Stimulated activated CD4-positive, alpha-beta T cell treated with anti-CD3 and anti-CD28 coated beads, Interleukin-15, amount 100 ng/mL, for 48 hours (primary cell): ENCODE data around the gene NIN.

Experiments
- DNase-seq, 2 donors: peaks; one replicate each; pipeline ENCODE4 v3.0.0-alpha.2; 2020; ENCODE audit warnings: low read depth in 2 of 2

Gene NIN

DNA sequence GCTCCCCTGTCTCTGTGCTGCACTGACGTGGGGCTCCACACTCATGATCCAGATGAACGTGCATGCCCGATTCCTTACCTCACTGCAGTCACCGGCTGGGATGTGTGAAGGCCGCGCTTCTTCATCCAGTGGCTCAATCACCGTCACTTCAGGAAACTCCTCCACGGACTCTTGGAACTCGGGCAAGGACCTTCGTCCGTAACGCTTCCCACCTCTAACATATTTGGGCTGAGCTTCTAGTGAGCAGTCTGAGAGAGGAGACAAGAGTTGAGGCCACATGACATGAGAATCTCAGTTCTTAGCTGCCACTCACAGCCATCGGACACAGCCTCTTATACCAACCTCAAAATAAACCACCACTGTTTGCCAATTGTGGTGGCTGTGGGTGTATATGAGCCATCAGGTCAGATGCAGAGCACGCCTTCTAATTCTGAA lies 38.3 kb downstream of the NIN start:
- no peak for DNase-seq

DNA sequence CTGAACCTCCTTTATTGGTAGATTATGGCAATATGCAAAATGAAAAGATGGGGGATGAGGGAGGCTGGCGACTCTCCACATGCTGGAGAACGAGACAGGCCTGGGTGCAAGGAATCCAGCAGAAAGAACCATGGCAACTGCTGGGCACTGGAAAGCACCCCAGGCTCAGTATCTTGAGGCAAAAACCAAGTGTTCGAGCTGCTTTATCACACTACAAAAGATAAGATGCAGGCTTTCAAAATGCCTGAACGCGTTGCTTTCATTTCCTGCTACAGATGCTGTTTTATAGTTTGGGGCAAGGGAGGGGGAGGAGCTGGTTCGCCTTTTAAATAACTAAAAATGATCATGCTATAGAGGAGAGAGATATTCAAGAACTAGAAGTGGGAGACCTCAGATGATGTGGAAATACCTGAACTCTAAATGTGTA lies 38.9 kb downstream of the NIN start:
- no peak for DNase-seq

DNA sequence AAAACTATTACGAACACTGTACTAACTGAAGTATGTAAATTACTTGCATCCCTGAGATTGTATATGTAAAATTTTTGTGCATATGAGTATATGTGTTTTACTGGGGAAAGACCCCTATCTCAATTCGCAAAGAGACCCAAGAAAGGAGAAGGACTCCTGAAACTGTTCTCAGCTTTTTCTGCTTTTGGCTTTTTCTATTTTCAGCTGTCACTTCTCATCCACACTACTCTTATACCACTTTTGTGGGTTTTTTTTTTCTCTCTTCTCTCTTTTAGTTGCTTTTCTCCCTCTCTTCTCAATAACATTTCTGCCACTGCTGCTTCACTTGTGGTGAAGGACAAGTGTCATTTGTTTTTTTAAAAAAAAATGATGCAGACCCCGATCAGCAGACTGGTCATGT lies 39.8 kb downstream of the NIN start:
- no peak for DNase-seq

DNA sequence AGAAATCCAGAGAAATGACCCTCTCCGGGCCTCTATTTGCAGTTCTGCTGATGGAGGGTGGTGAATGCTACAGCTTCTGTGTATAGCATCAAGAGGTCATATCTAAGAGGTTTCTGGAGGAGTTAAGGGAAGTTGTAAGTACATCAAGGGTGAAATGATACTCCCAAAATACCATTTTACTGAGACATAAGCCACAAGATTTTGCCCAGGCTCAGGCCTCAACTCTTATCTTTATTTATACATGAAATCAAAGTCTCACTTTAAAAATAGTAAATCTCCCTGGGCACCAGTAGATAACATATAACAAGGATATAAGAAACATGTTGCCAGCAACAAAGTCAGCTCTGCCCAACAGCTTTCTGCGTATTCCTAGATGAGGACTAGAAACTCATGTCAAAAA lies 40.4 kb downstream of the NIN start:
- DNase-seq = no peak

DNA sequence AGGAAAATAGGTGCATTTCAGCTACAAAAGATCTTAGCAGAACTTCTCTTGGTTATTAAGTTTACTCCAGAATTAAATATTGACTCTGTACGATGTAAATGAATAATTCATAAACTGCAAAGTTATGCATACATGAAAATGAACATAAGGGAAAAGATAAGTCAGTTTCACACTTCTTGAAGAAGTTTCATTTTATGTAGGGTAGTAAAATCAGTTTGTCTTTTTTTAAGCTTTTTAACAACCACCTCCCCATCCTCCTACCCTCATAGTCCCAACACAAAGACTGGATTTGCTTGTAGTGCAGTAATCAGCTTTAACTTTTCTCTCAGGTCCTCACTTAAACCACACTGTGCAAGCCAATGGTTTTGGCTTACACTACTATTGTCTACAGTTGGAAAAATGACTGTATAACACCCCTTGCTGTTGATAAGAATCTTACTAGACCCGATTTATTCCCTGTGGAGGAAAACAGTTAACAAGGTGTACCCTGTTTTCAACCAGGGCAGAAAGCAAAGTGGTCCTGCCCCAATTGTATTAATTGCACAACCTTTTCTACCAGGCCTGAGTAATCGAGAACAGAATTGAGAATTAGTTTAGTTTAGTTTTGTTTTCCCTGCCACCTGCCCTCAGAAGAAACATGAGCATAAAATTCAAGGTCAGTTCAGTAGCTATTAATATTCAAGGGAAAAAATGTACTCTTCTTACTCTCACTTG lies 44.1 kb downstream of the NIN start:
- DNase-seq = no peak

- DNase-seq = no peak
Measured at GRCh38 chr14:50785457-50786063, 45.4 kb downstream of the NIN start.

GRCh38 chr14:50784683-50785456 lies 46.1 kb downstream of the NIN start:
- no peak for DNase-seq

- DNase-seq = no peak
Measured at GRCh38 chr14:50783563-50783962, 47.4 kb downstream of the NIN start.

DNA sequence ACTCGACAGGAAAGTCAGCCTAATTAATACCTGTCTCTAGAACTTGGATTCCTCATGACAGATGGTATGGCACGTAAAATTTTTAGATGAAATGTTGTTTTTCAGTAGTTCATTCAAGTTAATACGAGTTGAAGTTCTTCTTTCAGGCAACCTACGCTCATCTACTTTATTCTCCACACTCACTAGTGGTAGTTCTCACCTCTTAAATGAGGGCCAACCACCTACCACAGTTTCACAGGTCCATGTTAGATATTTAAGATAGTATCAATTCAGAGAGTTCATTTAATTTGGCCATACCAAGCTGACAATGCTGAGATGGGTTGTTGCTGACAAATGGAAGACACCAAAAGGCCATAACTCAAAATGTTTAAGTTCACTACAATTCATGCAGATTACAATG lies 50.6 kb downstream of the NIN start:
- DNase-seq = no peak

DNA sequence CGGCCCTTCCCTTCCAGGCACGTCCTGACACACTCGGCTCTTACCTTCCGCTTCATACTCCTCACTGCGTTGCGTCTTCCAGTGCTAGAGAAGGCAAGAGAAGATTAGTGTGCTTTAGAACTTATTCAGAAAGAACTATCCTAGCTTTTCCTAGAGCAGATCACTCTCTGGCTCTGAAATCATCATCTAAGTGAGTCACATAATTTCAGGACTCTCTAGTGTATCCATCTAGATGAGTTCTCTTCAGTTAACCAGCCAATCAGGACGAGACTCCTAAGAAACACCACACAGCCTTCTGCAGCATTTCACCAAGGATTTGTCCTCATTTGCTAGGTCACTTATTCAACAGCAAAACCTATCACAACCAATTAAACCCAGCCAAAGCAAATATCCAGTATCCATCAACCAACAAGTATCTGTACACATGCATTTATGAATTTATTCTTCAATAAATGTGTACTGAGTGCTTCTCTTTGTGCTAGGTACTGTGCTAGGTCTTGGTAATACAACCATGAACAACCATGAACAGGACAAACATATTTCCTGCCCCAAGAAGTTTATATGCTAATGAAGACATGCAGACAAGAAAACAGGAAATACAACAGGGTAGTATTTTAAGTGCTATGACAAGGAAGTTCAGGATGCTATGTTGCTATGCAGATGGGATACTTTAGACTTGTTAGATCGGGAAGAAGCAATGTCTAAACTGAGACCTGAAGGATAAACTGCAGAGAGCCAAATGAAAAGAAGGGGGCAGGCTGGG lies 52.1 kb downstream of the NIN start:
- DNase-seq = no peak

- DNase-seq = no peak
Measured at GRCh38 chr14:50776522-50776921, 54.4 kb downstream of the NIN start.

- no peak for DNase-seq
Measured at GRCh38 chr14:50775357-50775756, 55.6 kb downstream of the NIN start.

- no peak for DNase-seq
Measured at GRCh38 chr14:50774542-50775267, 56.3 kb downstream of the NIN start.

DNA sequence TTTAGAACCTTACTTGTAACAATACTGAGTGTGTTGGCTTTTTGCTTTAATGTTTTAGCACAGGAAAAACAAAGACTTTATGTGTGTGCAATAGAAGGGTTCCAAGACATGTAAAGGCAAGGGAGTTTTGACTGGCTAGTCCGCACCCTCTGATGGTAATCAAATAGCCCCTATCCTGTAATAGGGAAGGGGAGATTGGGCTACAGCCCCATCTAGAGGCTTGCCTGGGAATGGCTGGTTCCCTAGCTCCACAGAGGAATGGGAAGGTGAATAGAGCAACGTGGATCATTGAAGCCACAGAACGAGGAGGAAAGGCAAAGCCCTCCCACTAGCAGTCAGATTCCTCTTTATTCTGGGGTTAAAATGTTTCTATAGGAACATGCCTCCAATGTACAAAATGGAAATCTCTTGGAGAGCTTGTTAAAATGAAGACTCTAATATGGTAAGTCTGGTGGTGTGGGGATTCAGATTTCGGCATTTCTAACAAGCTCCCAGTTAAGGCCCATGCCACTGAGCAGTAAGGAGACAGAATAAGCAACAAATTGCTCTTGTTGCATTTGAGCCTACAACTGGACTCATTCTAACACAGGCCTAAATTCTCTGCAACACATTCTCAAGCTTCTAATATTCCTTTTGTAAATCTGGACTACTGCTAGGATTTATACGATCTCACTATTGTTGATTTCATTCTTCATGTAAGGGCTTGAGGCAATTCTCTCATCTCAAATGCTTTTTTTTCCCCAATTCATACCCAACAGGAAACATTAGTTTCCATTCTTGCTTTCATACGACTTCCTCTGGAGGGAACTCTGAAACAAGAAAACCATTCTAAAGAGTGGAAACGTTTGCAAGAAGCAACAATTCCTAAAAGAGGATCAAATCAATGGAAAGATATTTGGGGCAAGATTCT lies 57.1 kb downstream of the NIN start:
- no peak for DNase-seq

DNA sequence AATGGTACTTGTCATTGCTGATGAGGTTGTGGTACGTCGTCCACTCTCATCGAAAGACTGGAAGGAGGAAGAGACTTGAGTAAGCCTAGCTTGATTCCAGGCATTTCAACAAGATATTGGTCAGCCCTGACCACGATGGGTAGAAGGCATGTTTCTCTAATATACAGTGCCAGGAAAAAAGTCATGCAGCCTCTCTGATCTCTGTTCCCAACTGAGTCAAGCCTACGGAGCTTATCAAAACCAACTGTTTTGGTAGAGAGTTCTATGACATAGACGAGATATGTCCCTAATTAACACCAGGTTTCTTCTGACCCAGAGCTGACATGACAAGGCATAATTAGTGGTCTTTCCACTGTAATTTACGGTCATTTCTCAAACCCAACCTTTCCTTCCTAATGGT lies 58.5 kb downstream of the NIN start:
- no peak for DNase-seq

GRCh38 chr14:50770586-50770985 lies 60.4 kb downstream of the NIN start:
- no peak for DNase-seq

- no peak for DNase-seq
Measured at GRCh38 chr14:50769863-50770500, 61.0 kb downstream of the NIN start.

GRCh38 chr14:50768680-50769079 lies 62.3 kb downstream of the NIN start:
- DNase-seq = no peak

DNA sequence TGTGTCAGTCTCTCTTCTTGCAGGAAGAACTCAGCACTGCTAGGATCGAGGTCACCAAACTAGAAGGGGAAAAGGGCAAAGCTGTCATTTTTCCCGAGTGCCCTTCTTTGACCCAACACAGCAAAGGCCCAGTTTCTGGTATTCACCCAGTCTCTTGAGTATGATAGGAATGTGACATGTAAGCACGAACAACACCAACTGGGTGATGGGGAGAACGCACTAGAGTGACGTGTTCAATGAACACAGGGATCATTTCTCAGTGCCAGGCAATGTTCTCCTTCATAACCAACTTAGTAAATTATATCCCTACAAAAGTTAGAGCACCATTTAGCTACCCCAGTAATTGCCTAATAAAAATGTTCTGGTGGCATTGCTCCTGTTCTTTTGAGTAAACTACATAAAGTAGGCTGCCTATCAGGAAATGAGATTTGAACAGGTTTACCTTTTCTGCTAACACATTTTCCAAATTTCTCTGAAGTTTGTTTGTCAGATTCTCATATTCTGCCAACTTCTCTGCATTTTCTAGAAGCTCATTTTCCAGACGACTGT lies 64.5 kb downstream of the NIN start:
- no peak for DNase-seq
